Heart left ventricle (tissue), 13 donors: ENCODE measurements around the gene SLC2A8.

Experiments
- POLR2A ChIP-seq, 2 donors: fragments of 450-650 bp; IDR thresholded peaks; one replicate each; pipeline ENCODE4 v1.6.1; 2017; ENCODE audit warnings: antibody characterized with exemption in 2 of 2, mild to moderate bottlenecking in 2 of 2, moderate library complexity in 2 of 2
- TF ChIP-seq, protein P1 (sequence below), 12 donors: fragments of 200-600 bp; sonication (generic) in 4 of 12; IDR thresholded peaks; one replicate each; pipeline versions ENCODE4 v1.5.0 to v1.8.0; 2018 to 2022; ENCODE audit warnings: antibody characterized with exemption in 12 of 12, mild to moderate bottlenecking in 5 of 12
- donor health status: ischemic (EF 13 %, LVEDD 7.1; RV severe dilation, severe dysfunction).
- donor health status: DM: no; HTN: yes; CAD: no.
- donor health status: DM: no; HTN: no; CAD: no.
- donor health status: ischemic (EF 25% LVEDD 6.9; RV normal size, moderate dysfunction).
- donor health status: ischemic (EF 25% LVEDD 5.7; RV mildly dilated, moderate dysfunction).
- donor health status: ischemic (EF 35%, LVEDD 5.7; RV mildly dilated, moderate dysfunction).
- donor health status: nonischemic (EF 11% LVEDD 7.7; RV severe dilation, severe dysfunction).
- donor health status: DM: yes; HTN: yes; CAD: no.
- donor health status: PGD.
- donor health status: ischemic (EF 29% LVEDD 5.4; RV normal size, mild dysfunction).
- donor health status: nonischemic (EF 23%, LVEDD 6.1; RV moderate dilation, normal function).

DNA sequence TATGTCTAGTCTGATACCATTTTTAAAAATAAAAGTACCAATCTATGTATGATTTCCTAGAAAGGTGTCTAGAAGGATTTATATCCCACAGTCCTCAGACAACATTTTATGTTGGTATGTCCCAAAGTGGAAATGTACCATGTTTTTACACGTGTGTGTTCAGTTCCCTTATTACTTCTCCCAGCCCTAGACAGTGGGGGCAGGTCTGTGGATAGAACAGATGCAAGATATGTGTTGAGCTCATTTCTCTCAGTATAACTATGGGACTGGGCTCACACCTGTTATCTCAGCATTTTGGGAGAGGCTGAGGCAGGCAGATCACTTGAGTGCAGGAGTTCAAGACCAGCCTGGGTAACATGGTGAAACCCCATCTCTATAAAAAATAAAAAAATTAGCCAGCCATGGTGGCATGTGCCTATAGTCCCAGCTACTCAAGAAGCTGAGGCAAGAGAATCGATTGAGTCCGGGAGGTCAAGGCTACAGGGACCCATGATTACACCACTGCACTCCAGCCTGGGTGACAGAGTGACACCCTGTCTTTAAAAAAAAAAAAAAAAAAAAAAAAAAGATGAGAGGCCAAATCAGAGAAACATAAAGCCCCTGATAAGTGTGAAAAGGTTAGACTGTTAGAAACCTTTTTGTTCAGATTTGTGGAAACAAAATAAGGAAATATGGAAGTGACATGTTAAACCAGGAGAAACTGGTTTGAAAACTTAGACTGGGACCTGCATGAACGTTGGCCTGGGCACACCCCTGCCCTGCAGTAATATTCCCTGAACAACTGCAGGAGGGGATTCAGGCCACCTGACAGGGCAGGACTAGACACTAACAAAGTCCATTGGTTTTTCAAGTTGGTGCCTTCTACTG, 7.4 kb upstream of the SLC2A8 start:
- TF ChIP-seq, protein P1, sequence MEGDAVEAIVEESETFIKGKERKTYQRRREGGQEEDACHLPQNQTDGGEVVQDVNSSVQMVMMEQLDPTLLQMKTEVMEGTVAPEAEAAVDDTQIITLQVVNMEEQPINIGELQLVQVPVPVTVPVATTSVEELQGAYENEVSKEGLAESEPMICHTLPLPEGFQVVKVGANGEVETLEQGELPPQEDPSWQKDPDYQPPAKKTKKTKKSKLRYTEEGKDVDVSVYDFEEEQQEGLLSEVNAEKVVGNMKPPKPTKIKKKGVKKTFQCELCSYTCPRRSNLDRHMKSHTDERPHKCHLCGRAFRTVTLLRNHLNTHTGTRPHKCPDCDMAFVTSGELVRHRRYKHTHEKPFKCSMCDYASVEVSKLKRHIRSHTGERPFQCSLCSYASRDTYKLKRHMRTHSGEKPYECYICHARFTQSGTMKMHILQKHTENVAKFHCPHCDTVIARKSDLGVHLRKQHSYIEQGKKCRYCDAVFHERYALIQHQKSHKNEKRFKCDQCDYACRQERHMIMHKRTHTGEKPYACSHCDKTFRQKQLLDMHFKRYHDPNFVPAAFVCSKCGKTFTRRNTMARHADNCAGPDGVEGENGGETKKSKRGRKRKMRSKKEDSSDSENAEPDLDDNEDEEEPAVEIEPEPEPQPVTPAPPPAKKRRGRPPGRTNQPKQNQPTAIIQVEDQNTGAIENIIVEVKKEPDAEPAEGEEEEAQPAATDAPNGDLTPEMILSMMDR (IDR thresholded peaks at IDR 0.05) = no peak
- no peak for TF ChIP-seq POLR2A (IDR thresholded peaks at IDR 0.05)
